Measurements from ENCODE around the gene EIF3D.

Gene EIF3D

GRCh38 chr22:36550701-36551495, 21.9 kb upstream of the EIF3D start:
- no peak for DNase-seq (ENCODE audit: low read depth, low spot score)
- Histone ChIP-seq H3K27ac (ENCODE audit: low read length) (no peak overlapping the region), H3K9me3 (ENCODE audit: control insufficient read depth, insufficient read depth, low read length) (no peaks in the 10 kb centered on the region), H3K4me1 (ENCODE audit: control insufficient read depth, insufficient read depth, low read length) (0 out of 2 replicates have a peak, but pooled peaks cover 2% of the 10 kb centered on the region), H3K27me3 (ENCODE audit: control insufficient read depth, insufficient read depth, low read length) (no peaks in the 10 kb centered on the region), H3K36me3 (ENCODE audit: control insufficient read depth, insufficient read depth, low read length) (no peaks in the 10 kb centered on the region), H3K4me3 (ENCODE audit: low read length) (no peak overlapping the region)
- WGBS (ENCODE audit: insufficient coverage, insufficient read length), result 100% methylated on average over 2 of the region's 13 CpGs

DNA sequence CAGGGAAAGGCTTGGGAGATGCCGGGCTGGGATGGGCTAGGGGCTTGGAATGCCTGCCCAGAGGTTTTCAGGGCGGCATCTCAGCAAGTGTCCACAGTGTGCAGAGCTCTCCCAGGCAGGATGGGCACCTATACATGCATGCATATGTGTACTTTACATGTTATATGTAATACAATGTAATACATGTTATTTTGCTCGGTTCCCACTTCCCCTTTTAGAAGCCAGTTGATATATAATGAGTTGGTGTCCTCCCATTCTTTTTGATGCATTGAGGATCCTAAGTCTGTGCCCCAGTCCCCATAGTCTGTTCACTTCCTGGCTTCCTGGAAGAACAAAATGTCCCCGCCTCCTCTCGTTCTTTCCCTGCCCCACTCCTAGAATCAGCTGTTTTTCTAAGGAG, 20.1 kb upstream of the EIF3D start:
- no CpG with 5 or more reads among the region's 5 CpGs for WGBS (ENCODE audit: insufficient coverage, insufficient read length)
- 0 out of 2 replicates have a peak, but pooled peaks cover 2% of the 10 kb centered on the region for H3K4me1 ChIP-seq (ENCODE audit: control insufficient read depth, insufficient read depth, low read length)
- no peak overlapping the region for H3K27ac ChIP-seq (ENCODE audit: low read length)
- no peak for DNase-seq (ENCODE audit: low read depth, low spot score)
- H3K4me3 ChIP-seq (ENCODE audit: low read length), result no peak overlapping the region
- no peaks in the 10 kb centered on the region for H3K9me3 ChIP-seq (ENCODE audit: control insufficient read depth, insufficient read depth, low read length)
- no peaks in the 10 kb centered on the region for H3K36me3 ChIP-seq (ENCODE audit: control insufficient read depth, insufficient read depth, low read length)
- H3K27me3 ChIP-seq (ENCODE audit: control insufficient read depth, insufficient read depth, low read length), result no peaks in the 10 kb centered on the region

DNA sequence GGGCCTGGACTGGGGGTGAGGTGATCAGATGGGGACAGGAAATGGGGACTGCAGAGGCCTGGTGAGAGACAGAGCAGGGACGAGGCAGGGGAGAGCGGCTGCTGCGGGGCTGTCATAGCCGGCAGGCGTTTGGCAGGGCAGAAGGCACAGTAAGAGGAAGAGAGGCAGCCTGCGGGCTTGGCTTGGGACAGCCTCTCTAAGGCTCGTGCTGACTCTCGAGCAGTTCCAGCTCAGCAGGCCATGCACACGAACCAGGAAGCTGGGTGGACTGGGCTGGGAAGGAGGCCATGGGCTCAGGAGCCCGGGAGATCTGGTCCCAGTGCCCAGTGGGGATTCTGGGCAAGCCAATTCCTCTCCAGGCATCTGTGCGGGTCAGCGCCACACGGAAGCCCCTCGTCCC, 19.6 kb upstream of the EIF3D start:
- no peak for DNase-seq (ENCODE audit: low read depth, low spot score)
- no peaks in the 10 kb centered on the region for H3K9me3 ChIP-seq (ENCODE audit: control insufficient read depth, insufficient read depth, low read length)
- H3K36me3 ChIP-seq (ENCODE audit: control insufficient read depth, insufficient read depth, low read length), result no peaks in the 10 kb centered on the region
- no peak overlapping the region for H3K4me3 ChIP-seq (ENCODE audit: low read length)
- H3K4me1 ChIP-seq (ENCODE audit: control insufficient read depth, insufficient read depth, low read length), result 0 out of 2 replicates have a peak, but pooled peaks cover 2% of the 10 kb centered on the region
- no peak overlapping the region for H3K27ac ChIP-seq (ENCODE audit: low read length)
- no CpG with 5 or more reads among the region's 14 CpGs for WGBS (ENCODE audit: insufficient coverage, insufficient read length)
- H3K27me3 ChIP-seq (ENCODE audit: control insufficient read depth, insufficient read depth, low read length), result no peaks in the 10 kb centered on the region

DNA sequence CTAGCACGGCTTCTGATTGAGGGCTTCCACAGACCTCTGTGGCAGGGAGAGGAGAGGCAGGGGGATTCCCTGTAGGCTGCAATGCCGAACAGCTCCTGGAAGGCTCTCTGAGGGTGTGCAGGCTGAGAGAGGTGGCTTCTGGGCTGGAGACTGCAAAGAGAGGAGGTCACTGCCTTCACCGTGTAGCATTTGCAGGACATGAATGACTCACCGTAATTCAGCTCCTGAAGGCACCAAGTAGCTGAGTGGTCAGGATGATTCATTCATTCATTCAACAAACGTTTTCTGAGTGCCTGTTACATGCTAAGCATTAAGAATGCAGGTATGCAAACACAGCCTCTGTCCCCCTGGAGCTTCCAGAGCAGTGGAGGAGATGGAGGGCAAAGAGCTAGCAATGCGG, 18.0 kb upstream of the EIF3D start:
- Histone ChIP-seq H3K27ac (ENCODE audit: low read length) (no peak overlapping the region), H3K27me3 (ENCODE audit: control insufficient read depth, insufficient read depth, low read length) (no peaks in the 10 kb centered on the region), H3K4me3 (ENCODE audit: low read length) (no peak overlapping the region), H3K4me1 (ENCODE audit: control insufficient read depth, insufficient read depth, low read length) (0 out of 2 replicates have a peak, but pooled peaks cover 2% of the 10 kb centered on the region), H3K36me3 (ENCODE audit: control insufficient read depth, insufficient read depth, low read length) (no peaks in the 10 kb centered on the region), H3K9me3 (ENCODE audit: control insufficient read depth, insufficient read depth, low read length) (no peaks in the 10 kb centered on the region)
- WGBS (ENCODE audit: insufficient coverage, insufficient read length), result no CpG with 5 or more reads among the region's 6 CpGs
- DNase-seq (ENCODE audit: low read depth, low spot score), result no peak

DNA sequence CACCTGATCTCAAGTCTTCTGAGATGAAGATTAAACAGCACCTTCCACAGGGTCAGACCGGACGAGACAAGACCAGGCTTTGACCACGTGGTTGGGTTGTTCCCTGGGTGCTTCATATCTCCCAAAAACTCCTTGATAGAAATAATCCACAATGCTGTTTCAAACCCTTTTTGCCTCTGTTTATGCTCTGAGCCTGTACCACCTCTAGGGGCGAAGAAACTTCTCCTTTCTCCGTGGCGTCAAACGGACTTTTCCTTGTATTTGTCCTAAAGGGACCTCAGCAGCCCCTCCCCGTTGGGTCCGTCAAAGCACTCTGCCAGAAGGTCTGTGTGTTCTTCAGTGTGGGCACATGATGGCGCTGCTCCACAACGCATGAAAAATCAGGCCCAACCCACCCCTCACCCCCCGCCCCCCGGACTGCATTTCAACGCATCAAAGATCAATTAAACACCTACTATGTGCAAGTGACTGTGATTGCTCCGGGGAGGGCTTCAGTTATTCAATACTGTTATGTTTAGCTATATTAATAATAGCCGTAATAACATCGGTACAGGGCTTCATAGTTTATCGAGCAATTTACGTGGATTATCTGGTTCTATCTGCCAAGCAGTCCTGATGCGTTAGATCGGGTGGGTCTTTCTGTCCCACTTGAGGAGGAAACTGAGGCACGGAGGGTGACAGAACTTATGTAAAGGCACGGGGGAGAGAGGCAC, 17.3 kb upstream of the EIF3D start:
- Histone ChIP-seq H3K27ac (ENCODE audit: low read length) (no peak overlapping the region), H3K36me3 (ENCODE audit: control insufficient read depth, insufficient read depth, low read length) (no peaks in the 10 kb centered on the region), H3K4me1 (ENCODE audit: control insufficient read depth, insufficient read depth, low read length) (0 out of 2 replicates have a peak, but pooled peaks cover 2% of the 10 kb centered on the region), H3K27me3 (ENCODE audit: control insufficient read depth, insufficient read depth, low read length) (no peaks in the 10 kb centered on the region), H3K4me3 (ENCODE audit: low read length) (no peak overlapping the region), H3K9me3 (ENCODE audit: control insufficient read depth, insufficient read depth, low read length) (no peaks in the 10 kb centered on the region)
- peak; percentile 57 for DNase-seq (ENCODE audit: low read depth, low spot score)
- WGBS (ENCODE audit: insufficient coverage, insufficient read length), result no CpG with 5 or more reads among the region's 23 CpGs

DNA sequence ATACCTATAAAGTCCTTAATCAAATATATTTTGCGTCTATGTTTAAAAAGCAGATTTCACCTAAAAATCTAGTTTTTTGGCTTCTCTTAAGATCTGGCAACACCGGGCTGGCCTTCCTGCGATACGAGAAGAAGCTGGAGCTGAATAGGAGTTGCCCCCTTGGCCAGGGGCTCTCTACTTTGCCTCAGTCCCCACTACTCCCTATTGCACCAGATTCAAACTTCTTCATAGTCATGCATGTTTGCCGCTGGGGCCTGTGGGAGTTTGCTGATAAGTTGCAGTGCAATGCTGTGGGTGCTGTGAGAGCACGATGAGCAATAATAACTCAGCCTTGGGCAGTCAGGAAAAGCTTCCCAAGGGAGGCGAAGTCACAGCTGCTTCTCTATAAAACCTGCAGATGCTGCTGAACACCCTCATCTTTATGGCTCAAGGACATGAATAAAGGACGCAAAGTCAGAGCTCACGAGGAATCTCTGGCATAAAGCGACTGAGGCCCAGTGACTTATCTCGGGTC, 15.2 kb upstream of the EIF3D start:
- no peak overlapping the region for H3K4me3 ChIP-seq (ENCODE audit: low read length)
- H3K27me3 ChIP-seq (ENCODE audit: control insufficient read depth, insufficient read depth, low read length), result no peaks in the 10 kb centered on the region
- no peaks in the 10 kb centered on the region for H3K9me3 ChIP-seq (ENCODE audit: control insufficient read depth, insufficient read depth, low read length)
- DNase-seq (ENCODE audit: low read depth, low spot score), result no peak
- H3K27ac ChIP-seq (ENCODE audit: low read length), result no peak overlapping the region
- no CpG with 5 or more reads among the region's 11 CpGs for WGBS (ENCODE audit: insufficient coverage, insufficient read length)
- H3K4me1 ChIP-seq (ENCODE audit: control insufficient read depth, insufficient read depth, low read length), result 0 out of 2 replicates have a peak, but pooled peaks cover 2% of the 10 kb centered on the region
- no peaks in the 10 kb centered on the region for H3K36me3 ChIP-seq (ENCODE audit: control insufficient read depth, insufficient read depth, low read length)

GRCh38 chr22:36541831-36542411, 13.0 kb upstream of the EIF3D start:
- no peak for DNase-seq (ENCODE audit: low read depth, low spot score)
- H3K27ac ChIP-seq (ENCODE audit: low read length), result no peak overlapping the region
- no CpG with 5 or more reads among the region's 9 CpGs for WGBS (ENCODE audit: insufficient coverage, insufficient read length)
- no peaks in the 10 kb centered on the region for H3K4me1 ChIP-seq (ENCODE audit: control insufficient read depth, insufficient read depth, low read length)
- H3K36me3 ChIP-seq (ENCODE audit: control insufficient read depth, insufficient read depth, low read length), result no peaks in the 10 kb centered on the region
- no peaks in the 10 kb centered on the region for H3K27me3 ChIP-seq (ENCODE audit: control insufficient read depth, insufficient read depth, low read length)
- H3K4me3 ChIP-seq (ENCODE audit: low read length), result no peak overlapping the region
- H3K9me3 ChIP-seq (ENCODE audit: control insufficient read depth, insufficient read depth, low read length), result no peaks in the 10 kb centered on the region

DNA sequence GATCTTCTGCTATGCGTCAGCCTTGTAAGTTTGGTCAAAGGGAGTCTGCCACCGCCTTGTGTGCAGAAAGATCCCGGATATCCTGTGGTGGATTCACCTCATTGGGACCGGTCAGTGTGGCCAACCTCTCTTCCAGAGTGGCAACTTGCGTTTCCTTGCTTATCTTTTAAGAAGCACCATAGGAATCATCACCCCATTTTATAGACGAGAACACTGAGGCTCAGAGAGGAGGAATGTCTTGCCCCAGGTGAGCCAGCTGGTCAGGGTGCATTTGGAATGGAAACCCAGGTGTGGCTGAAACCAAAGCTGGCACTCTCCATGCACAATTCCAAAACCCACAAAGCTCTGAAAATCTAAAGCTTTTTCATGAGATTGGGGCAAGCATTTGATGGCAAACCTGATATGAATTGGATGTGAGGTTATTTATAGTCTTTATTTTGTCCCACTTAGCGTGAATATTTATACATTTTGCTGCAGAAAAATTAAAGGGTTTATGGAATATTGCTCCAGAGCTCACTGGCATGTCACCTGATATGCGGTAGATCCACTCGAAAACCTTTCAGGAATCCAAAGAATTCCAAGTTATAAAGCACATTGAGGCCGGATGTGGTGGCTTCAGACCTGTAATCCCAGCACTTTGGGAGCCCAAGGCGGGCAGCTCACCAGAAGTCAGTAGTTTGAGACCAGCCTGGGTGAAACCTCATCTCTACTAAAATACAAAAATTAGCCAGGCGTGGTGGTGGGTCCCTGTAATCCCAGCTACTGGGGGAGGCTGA, 12.1 kb upstream of the EIF3D start:
- Histone ChIP-seq H3K27me3 (ENCODE audit: control insufficient read depth, insufficient read depth, low read length) (no peaks in the 10 kb centered on the region), H3K4me1 (ENCODE audit: control insufficient read depth, insufficient read depth, low read length) (no peaks in the 10 kb centered on the region), H3K4me3 (ENCODE audit: low read length) (no peak overlapping the region), H3K9me3 (ENCODE audit: control insufficient read depth, insufficient read depth, low read length) (no peaks in the 10 kb centered on the region), H3K36me3 (ENCODE audit: control insufficient read depth, insufficient read depth, low read length) (no peaks in the 10 kb centered on the region), H3K27ac (ENCODE audit: low read length) (no peak overlapping the region)
- DNase-seq (ENCODE audit: low read depth, low spot score), result no peak
- WGBS (ENCODE audit: insufficient coverage, insufficient read length), result no CpG with 5 or more reads among the region's 12 CpGs

- DNase-seq (ENCODE audit: low read depth, low spot score), result no peak
- WGBS (ENCODE audit: insufficient coverage, insufficient read length), result no CpG with 5 or more reads among the region's 7 CpGs
Measured at GRCh38 chr22:36538529-36538928, 9.6 kb upstream of the EIF3D start.

DNA sequence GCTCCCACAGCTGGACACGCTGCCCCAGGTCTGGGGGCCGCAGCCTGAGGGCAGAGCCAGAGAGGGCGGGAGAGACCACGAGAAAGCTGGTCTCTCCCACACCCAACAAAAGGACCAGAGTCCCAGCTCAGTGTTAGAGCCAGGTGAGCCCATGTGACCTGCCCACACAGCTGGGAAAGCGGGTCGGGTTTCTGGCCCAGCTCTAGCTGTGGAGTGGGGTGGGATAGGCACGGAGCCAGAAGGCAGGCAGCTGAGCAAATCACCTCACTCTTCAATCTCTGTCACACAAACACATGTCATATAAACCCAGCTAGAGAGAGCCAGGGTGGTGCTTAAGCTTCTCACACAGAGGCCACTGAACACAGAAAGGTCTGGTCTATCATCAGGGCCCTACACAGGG, 7.8 kb upstream of the EIF3D start:
- no peak for DNase-seq (ENCODE audit: low read depth, low spot score)

More at GRCh38 chr22:36538529-36538928, 9.6 kb upstream of the EIF3D start:
- Histone ChIP-seq H3K27ac (ENCODE audit: low read length) (no peak overlapping the region), H3K4me3 (ENCODE audit: low read length) (no peak overlapping the region), H3K36me3 (ENCODE audit: control insufficient read depth, insufficient read depth, low read length) (no peaks in the 10 kb centered on the region), H3K27me3 (ENCODE audit: control insufficient read depth, insufficient read depth, low read length) (no peaks in the 10 kb centered on the region), H3K9me3 (ENCODE audit: control insufficient read depth, insufficient read depth, low read length) (no peaks in the 10 kb centered on the region), H3K4me1 (ENCODE audit: control insufficient read depth, insufficient read depth, low read length) (no peaks in the 10 kb centered on the region)

More for the DNA sequence above, 7.8 kb upstream of the EIF3D start:
- Histone ChIP-seq H3K27ac (ENCODE audit: low read length) (no peak overlapping the region), H3K27me3 (ENCODE audit: control insufficient read depth, insufficient read depth, low read length) (no peaks in the 10 kb centered on the region), H3K36me3 (ENCODE audit: control insufficient read depth, insufficient read depth, low read length) (no peaks in the 10 kb centered on the region), H3K4me3 (ENCODE audit: low read length) (no peak overlapping the region), H3K4me1 (ENCODE audit: control insufficient read depth, insufficient read depth, low read length) (no peaks in the 10 kb centered on the region), H3K9me3 (ENCODE audit: control insufficient read depth, insufficient read depth, low read length) (no peaks in the 10 kb centered on the region)
- no CpG with 5 or more reads among the region's 7 CpGs for WGBS (ENCODE audit: insufficient coverage, insufficient read length)
